SK-N-SH treated with all-trans-retinoic acid at 6 μM for 48 hours (cell line): ENCODE data around the gene TMEM59L.

ENCODE experiments used
- ATAC-seq: fragments of 200-7000 bp; cut with Tn5 transposase; 3 replicates; pipeline ENCODE4 v1.9.1; 2020; ENCODE audit warnings: mild to moderate bottlenecking, moderate library complexity
- ARNTL ChIP-seq: fragments of 450-650 bp; formaldehyde crosslinking; IDR thresholded peaks from 2 replicates; pipeline ENCODE4 v1.5.0; 2020; ENCODE audit warnings: low read depth, mild to moderate bottlenecking, moderate library complexity, borderline replicate concordance
- CREB5 ChIP-seq: fragments of 250-450 bp; sonication (Bioruptor Pico); IDR thresholded peaks from 2 replicates; pipeline ENCODE4 v1.5.1; 2020; ENCODE audit warnings: low read depth, mild to moderate bottlenecking, moderate library complexity
- CSDC2 ChIP-seq: fragments of 250-450 bp; sonication (Bioruptor Pico); IDR thresholded peaks from 2 replicates; pipeline ENCODE4 v1.5.0; 2020; ENCODE audit warnings: mild to moderate bottlenecking, moderate library complexity
- CSRNP3 ChIP-seq: fragments of 250-450 bp; sonication (Bioruptor Pico); IDR thresholded peaks from 2 replicates; pipeline ENCODE4 v1.5.1; 2021; ENCODE audit warnings: mild to moderate bottlenecking, moderate library complexity
- ESRRG ChIP-seq: fragments of 250-450 bp; sonication (Bioruptor Pico); IDR thresholded peaks from 2 replicates; pipeline ENCODE4 v1.6.1; 2021; ENCODE audit warnings: mild to moderate bottlenecking
- GLIS3 ChIP-seq: fragments of 250-450 bp; sonication (Bioruptor Pico); IDR thresholded peaks from 2 replicates; pipeline ENCODE4 v1.5.0; 2020; ENCODE audit warnings: mild to moderate bottlenecking, moderate library complexity
- ISL1 ChIP-seq: fragments of 250-450 bp; sonication (Bioruptor Pico); IDR thresholded peaks from 2 replicates; pipeline ENCODE4 v2.1.2; 2022; ENCODE audit warnings: mild to moderate bottlenecking, moderate library complexity
- OSR1 ChIP-seq: fragments of 250-450 bp; sonication (Bioruptor Pico); IDR thresholded peaks from 2 replicates; pipeline ENCODE4 v1.8.0; 2022; ENCODE audit warnings: moderate library complexity, mild to moderate bottlenecking, inconsistent platforms
- RARB ChIP-seq: fragments of 250-450 bp; sonication (Bioruptor Pico); IDR thresholded peaks from 2 replicates; pipeline ENCODE4 v1.8.0; 2021; ENCODE audit warnings: mild to moderate bottlenecking, moderate library complexity
- SNAI2 ChIP-seq: fragments of 250-450 bp; sonication (Bioruptor Pico); IDR thresholded peaks from 2 replicates; pipeline ENCODE4 v1.5.0; 2020; ENCODE audit warnings: mild to moderate bottlenecking, moderate library complexity
- TOX ChIP-seq: fragments of 250-450 bp; sonication (Bioruptor Pico); IDR thresholded peaks from 2 replicates; pipeline ENCODE4 v1.8.0; 2021; ENCODE audit warnings: mild to moderate bottlenecking, moderate library complexity, borderline replicate concordance
- TSHZ2 ChIP-seq: fragments of 250-450 bp; sonication (Bioruptor Pico); IDR thresholded peaks from 2 replicates; pipeline ENCODE4 v1.5.0; 2020; ENCODE audit warnings: mild to moderate bottlenecking, moderate library complexity
- ZC3H10 ChIP-seq: fragments of 250-450 bp; sonication (Bioruptor Pico); IDR thresholded peaks from 2 replicates; pipeline ENCODE4 v1.5.1; 2021; ENCODE audit warnings: mild to moderate bottlenecking, moderate library complexity
- ZFP3 ChIP-seq: fragments of 250-450 bp; sonication (Bioruptor Pico); IDR thresholded peaks from 2 replicates; pipeline ENCODE4 v1.5.0; 2020; ENCODE audit warnings: mild to moderate bottlenecking, moderate library complexity
- ZFP30 ChIP-seq: fragments of 450-650 bp; formaldehyde crosslinking; IDR thresholded peaks from 2 replicates; pipeline ENCODE4 v1.5.0; 2022; ENCODE audit warnings: mild to moderate bottlenecking, moderate library complexity
- ZNF565 ChIP-seq: fragments of 450-650 bp; formaldehyde crosslinking; conservative IDR thresholded peaks from 2 replicates; pipeline ENCODE4 v1.5.0; 2020; ENCODE audit warnings: low read depth, mild to moderate bottlenecking, moderate library complexity
- ZNF70 ChIP-seq: fragments of 450-650 bp; formaldehyde crosslinking; IDR thresholded peaks from 2 replicates; pipeline ENCODE4 v1.5.0; 2020; ENCODE audit warnings: mild to moderate bottlenecking, moderate library complexity
- TF ChIP-seq, protein P1 (sequence below): fragments of 250-450 bp; sonication (Bioruptor Pico); IDR thresholded peaks from 2 replicates; pipeline ENCODE4 v1.8.0; 2021; ENCODE audit warnings: low read depth, mild to moderate bottlenecking, moderate library complexity, borderline replicate concordance
- TF ChIP-seq, protein P2 (sequence below): fragments of 250-450 bp; sonication (Bioruptor Pico); IDR thresholded peaks from 2 replicates; pipeline ENCODE4 v1.8.0; 2020; ENCODE audit warnings: mild to moderate bottlenecking, moderate library complexity, borderline replicate concordance

Gene TMEM59L

GRCh38 chr19:18637673-18638630, 25.3 kb downstream of the TMEM59L start:
- no peak for TF ChIP-seq RARB (CRISPR knock-in tag)
- TF ChIP-seq CSDC2 (CRISPR knock-in tag): no peak
- TF ChIP-seq ZFP30 (CRISPR knock-in tag): no peak
- TF ChIP-seq ZNF565: no peak
- no peak for TF ChIP-seq ZFP3
- TF ChIP-seq, protein P1, sequence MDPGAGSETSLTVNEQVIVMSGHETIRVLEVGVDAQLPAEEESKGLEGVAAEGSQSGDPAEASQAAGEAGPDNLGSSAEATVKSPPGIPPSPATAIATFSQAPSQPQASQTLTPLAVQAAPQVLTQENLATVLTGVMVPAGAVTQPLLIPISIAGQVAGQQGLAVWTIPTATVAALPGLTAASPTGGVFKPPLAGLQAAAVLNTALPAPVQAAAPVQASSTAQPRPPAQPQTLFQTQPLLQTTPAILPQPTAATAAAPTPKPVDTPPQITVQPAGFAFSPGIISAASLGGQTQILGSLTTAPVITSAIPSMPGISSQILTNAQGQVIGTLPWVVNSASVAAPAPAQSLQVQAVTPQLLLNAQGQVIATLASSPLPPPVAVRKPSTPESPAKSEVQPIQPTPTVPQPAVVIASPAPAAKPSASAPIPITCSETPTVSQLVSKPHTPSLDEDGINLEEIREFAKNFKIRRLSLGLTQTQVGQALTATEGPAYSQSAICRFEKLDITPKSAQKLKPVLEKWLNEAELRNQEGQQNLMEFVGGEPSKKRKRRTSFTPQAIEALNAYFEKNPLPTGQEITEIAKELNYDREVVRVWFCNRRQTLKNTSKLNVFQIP: no peak
- TF ChIP-seq CREB5 (CRISPR knock-in tag): no peak
- TF ChIP-seq OSR1 (CRISPR knock-in tag): no peak
- no peak for ATAC-seq

DNA sequence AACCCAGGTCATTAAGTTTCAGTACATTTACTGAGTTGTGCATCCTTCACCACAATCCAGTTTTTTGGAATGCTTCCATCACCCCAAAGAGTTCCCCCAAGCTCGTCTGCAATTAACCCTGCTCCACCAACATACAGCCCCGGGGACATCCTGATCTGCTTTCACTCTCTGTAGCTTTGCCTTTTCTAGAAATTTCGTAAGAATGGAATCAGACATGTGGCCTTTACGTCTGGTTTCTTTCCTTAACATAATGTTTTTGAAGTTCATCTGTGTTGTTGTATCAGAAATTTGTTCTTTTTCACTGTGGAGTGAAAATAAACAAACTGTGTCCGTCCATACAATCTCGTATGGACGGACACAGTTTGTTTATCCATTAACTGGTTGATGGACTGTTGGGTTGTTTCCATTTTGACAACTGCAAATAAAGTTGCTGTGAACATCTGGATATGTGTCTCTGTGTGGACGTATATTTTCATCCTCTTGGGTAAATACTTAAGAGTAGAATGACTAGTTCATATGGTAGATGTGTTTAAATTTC, 27.1 kb downstream of the TMEM59L start:
- no peak for ATAC-seq
- TF ChIP-seq ZNF70: no peak
- TF ChIP-seq TOX: no peak
- TF ChIP-seq SNAI2: no peak
- no peak for TF ChIP-seq ZC3H10 (CRISPR knock-in tag)
- no peak for TF ChIP-seq ZFP30 (CRISPR knock-in tag)
- TF ChIP-seq, all 23 proteins: peak for 0

- TF ChIP-seq OSR1 (CRISPR knock-in tag) (no peak), ARNTL (CRISPR knock-in tag) (no peak), ZC3H10 (CRISPR knock-in tag) (no peak), ZFP3 (no peak), ISL1 (CRISPR knock-in tag) (no peak), TOX (no peak), ZNF70 (no peak), ZFP30 (CRISPR knock-in tag) (no peak), CSDC2 (CRISPR knock-in tag) (no peak), CSRNP3 (CRISPR knock-in tag) (no peak)
- TF ChIP-seq, protein P2, sequence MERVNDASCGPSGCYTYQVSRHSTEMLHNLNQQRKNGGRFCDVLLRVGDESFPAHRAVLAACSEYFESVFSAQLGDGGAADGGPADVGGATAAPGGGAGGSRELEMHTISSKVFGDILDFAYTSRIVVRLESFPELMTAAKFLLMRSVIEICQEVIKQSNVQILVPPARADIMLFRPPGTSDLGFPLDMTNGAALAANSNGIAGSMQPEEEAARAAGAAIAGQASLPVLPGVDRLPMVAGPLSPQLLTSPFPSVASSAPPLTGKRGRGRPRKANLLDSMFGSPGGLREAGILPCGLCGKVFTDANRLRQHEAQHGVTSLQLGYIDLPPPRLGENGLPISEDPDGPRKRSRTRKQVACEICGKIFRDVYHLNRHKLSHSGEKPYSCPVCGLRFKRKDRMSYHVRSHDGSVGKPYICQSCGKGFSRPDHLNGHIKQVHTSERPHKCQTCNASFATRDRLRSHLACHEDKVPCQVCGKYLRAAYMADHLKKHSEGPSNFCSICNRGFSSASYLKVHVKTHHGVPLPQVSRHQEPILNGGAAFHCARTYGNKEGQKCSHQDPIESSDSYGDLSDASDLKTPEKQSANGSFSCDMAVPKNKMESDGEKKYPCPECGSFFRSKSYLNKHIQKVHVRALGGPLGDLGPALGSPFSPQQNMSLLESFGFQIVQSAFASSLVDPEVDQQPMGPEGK (CRISPR knock-in tag): no peak
- ATAC-seq: no peak
These were observed 31.7 kb downstream of the TMEM59L start for GRCh38 chr19:18644196-18645034.

DNA sequence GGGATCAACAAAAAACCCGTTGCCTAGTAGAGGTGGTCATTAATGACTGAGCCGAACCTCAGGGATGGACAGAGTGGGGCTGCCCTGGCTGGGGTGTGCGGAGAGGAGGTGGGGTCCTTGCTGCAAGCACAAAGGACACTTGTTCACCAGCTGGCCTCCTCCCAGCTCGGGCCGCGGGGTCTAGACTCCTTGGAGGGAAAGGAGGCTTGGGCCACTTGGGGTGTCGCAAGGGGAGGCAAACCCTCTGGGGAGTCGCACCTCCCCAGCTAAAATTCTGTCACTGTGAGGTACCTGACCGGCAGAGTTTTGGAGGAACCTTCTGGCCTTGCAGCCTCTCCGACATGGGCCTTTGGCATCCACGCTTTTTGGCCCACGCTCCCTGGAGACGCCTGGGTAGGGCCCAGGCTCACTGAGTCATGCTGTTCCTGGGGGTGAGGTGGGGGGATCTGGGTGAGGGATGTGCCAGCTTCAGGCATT, 32.4 kb downstream of the TMEM59L start:
- no peak for ATAC-seq
- TF ChIP-seq ZFP30 (CRISPR knock-in tag): no peak
- TF ChIP-seq ZNF70: no peak
- TF ChIP-seq GLIS3: no peak
- no peak for TF ChIP-seq ESRRG (CRISPR knock-in tag)
- no peak for TF ChIP-seq TSHZ2 (CRISPR knock-in tag)
- TF ChIP-seq CREB5 (CRISPR knock-in tag): no peak
